ENCODE results near the gene FBN1.

DNA sequence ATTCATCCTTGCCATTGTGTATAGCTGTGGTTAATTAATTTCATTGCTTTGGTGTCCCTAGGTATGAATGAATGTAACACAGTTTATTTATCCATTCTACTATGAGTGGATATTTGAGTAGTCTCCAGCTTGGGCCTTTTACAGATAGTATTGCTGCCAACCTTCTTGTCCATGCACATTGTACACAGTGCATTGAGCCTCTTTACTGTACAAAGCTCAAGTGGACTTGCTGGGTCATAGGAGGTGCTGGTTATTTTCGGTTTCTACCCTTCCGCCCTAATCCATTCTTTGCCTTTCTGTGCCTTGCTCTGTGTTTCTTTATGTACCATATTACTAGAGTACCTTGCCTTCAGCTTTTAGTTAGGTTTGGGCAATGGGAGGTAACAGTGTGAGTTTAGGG lies 253.6 kb downstream of the FBN1 start:
- TF ChIP-seq CTCF (IDR thresholded peaks at IDR 0.05), result no peak
- no peak for TF ChIP-seq EZH2 (IDR thresholded peaks at IDR 0.05)

Measured in neural progenitor cell (in vitro differentiated cells).